Activated CD4-positive, alpha-beta T cell treated with anti-CD3 and anti-CD28 coated beads, Interleukin-2, amount 50 U/mL, for 48 hours (primary cell): ENCODE data around the gene ARL15.

Experiments
- DNase-seq, 2 experiments: peaks; one replicate each; pipeline ENCODE4 v3.0.0-alpha.2; 2020

The ARL15 gene

GRCh38 chr5:54281960-54282692 is 28.2 kb downstream of the ARL15 start:
- DNase-seq: no peak

DNA sequence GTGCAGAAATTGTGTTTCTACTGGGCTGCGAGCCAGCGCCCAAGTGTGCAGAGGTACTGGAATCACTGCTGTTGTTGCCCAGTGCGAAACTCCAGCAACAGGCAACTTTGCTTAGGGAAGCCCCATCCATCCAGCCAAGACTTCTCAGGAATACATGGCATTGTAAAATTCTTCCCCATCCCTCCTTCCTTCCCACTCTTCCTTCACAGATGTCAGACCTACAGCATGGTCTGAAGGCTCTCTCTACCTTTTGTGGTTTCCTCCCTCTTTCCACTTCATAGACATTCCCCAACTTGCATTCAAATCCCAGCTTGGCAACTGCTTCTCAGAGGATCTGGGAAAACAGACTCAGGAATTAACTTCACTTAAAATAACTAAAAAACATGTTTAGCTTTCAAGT is 30.4 kb downstream of the ARL15 start:
- no peak for DNase-seq

- DNase-seq: no peak
Measured at GRCh38 chr5:54278979-54279717, 31.2 kb downstream of the ARL15 start.

DNA sequence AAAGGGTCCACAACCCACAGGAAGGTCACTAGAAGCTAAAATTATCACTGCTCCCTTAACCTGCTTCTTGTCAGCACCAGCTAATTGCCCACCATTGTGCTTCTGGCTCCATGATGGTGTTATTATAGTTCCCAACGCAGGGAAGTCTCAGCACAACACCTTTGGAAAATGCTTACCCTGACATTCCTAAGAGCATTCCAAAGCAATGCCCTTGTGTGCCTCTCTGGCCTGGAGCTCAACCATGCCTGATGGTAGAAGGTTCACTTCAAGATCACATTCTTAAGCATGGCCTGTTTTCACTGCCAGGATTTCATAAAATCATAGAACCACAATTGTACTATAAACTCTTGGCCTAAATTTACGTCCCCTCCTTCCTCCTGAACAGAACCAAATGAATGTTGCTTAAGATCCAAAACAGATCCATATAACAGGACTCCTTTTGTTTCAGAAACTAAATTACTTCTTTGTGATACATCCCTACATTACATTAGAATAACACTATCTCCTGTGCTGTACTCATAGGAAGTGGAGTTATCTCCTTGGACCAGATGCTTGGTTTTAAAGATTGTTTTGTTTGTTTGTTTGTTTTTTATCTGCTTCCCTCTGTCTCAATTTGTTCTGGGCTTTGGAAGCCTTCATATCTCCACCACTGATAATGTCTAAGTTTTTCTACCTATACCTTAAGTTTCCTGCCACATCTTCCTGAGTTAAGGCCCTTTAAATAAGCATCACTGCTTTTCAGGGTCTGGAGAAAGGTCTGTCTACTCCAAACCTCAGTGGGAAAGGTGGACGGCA is 32.1 kb downstream of the ARL15 start:
- no peak for DNase-seq

DNA sequence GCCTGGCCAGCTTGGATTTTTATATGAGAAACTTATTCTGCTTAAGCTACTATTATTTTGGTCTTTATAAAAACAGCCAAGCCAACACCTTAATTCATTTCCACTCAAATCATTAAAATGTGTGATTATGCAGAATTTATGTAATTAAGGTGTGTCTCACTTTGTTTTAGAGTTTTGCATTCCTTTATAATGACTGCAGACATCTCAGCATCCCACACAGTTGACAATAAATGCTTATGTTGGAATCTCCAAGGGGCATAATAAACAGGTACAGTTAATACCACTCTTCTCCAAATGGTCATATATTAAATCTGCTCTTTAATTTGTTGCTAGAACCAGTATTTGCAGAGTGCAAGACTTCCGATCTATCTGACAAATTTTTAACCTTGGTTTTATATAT is 34.3 kb downstream of the ARL15 start:
- no peak for DNase-seq

- no peak for DNase-seq
Measured at GRCh38 chr5:54275361-54275760, 35.0 kb downstream of the ARL15 start.

- no peak for DNase-seq
Measured at GRCh38 chr5:54274944-54275343, 35.4 kb downstream of the ARL15 start.

DNA sequence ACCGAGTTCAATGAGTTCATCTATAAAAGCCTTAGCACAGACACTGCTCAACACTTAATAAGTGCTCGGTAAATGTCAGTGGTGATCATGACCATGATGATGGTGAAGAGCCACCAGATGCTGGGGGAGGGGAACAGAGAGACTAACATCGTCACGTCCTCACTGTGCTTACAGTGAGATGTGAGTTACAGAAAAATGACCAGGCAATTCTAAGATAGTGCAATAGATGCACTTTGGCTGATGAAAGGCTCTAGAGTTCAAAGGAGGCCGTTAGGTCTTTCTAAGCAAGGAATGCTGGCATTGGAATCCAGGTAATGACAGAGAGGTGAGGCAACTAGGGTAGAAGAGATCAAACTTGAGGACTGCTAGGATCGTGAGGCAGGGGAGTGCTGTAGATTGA is 36.7 kb downstream of the ARL15 start:
- DNase-seq: no peak

DNA sequence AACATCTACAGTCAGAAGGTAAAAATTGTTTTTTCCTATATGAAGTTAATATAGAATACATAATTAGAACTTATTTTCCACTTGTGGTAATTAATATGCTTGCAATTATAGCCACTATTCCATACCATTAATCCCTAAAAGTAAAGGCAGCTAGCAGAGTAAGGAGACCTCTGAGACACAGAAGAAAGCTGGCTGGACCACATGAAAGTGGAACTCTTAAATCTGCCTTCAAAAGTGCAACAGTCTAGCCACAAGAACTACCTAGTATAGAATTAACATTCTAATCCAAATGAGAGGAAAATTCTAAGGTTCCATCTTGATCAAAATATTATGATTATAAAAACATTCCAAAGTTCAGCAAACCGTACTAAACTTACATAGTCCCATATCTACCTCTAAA is 37.6 kb downstream of the ARL15 start:
- no peak for DNase-seq

DNA sequence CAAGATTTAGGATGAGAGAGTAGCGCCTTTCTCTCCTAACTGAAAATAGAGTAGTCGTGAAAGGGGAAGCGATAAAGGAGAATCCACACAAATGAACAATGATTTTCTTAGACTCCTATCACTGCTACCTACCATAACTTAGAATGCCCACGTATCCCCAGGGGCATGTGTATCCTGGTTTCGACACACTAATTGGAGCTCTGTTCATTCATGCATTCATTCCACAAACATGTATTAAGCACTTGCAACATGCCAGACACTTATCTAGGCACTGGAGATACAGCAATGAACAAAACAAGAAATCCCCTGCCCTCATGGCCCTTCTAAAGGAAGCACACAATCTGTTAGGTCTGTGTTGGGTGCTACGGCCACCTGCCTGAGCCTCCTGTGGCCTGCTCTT is 40.0 kb downstream of the ARL15 start:
- DNase-seq: no peak

- DNase-seq: no peak
Measured at GRCh38 chr5:54264574-54264973, 45.8 kb downstream of the ARL15 start.

- no peak for DNase-seq
Measured at GRCh38 chr5:54263447-54263846, 46.9 kb downstream of the ARL15 start.

DNA sequence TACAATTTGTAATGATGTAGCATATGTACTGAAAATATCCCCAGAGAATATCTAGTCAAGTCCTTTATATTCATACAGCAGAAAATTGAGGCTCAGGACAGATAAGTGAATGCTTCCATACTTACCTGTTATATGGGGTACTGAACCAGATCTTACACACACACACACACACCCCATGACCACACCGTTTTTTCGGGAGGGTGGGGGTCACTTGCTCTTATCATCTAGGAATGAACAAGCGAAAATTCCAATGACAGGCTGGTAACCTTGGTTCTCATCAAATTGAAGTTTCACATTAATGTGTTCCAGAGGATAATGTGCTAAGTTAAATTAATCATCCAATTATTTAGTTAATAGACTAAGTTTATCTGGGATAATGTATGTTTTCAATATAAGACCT is 48.8 kb downstream of the ARL15 start:
- DNase-seq: no peak

DNA sequence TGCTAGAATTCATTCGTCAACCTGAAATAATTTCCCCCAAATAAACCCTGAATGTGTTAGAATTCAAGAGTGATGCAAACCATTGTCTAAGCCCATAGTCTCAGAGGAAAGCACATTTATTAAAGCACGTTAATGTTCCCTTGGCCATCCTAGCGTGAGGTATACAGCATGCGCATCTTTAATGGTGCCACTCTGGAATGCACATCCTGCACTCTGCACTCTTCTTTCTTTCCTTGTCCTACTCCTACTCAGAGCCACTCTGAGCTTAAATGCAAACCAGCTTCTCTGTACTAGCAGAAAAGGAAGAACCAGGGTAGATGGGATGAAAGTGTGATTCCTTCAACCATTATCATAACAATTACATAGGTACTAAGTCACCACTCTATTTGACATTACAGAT is 50.4 kb downstream of the ARL15 start:
- DNase-seq: no peak

DNA sequence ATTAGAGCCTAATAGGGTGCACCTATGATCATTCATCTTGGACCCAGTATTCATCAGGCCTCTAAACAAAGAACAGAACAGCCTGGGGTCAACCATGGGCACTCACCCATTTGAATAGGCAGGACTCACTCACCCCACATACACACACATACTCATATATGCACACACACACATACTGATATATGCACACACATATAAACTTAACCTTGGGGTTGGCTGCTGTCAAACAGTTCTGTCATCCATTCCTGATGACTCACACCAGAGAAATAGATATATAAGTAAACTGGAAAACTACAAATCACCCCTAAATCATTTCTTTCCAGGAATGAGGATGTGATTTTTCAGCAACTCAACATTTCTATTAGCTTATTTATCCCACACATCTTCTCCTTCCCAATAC is 51.3 kb downstream of the ARL15 start:
- no peak for DNase-seq

GRCh38 chr5:54257366-54258118 is 52.8 kb downstream of the ARL15 start:
- DNase-seq: no peak

- DNase-seq: no peak
Measured at GRCh38 chr5:54254482-54255198, 55.7 kb downstream of the ARL15 start.

DNA sequence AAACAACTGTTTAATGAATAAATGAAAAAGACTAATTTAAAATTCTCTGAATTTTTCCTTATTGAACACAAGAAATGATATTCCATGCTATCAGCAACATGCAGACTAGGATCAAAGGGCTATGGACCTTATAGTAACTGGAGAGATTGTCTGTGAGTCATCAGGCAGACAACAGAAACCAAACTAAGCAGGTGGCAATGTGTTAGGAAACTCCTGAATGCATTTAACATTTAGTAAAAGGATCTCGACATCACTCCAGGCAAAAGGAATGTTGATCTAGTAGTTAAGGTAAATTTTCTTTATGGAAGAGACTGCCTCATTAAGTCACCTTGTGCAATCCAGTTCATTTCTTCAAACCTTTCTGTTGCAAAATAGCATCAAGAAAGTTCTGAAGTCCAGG is 58.4 kb downstream of the ARL15 start:
- DNase-seq: no peak

DNA sequence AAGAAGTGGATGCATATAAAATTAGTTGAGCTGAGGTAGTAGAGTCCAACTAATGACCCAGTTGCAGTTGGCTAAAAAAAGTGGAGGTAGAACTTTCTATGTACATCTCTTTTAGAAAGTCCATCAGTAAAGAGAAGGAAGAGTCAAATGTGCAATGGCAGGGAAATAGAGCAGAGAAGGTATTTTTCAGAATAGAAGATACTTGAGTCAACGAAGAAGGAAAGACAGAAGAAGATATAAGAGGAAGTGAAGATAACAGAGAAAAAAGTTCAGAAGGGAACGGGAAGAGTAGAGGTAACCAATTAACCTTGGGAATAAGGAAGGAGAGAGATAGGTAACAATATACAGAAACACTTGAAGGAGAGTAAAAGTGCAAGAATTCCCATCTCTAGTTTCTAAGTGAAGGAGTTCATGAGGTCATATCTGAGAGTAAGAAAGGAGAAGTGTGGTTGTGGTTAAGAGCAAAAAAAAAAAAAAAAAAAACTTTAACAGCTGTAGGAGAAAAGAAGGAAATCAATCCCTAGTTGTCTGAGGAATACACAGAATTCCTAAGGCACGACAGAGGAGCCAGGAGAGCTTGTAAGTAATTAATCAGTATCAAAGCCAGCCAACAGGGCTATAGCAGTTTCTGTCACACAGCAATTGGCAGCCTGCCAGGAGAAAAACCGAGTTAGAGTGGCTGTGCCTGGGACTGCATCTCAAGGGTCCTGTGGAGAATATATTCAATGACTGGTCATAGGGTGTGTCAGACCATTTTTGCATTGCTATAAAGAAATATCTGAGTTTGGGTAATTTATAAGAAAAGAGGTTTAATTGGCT is 61.0 kb downstream of the ARL15 start:
- peak; percentile 8 to 25 for DNase-seq

DNA sequence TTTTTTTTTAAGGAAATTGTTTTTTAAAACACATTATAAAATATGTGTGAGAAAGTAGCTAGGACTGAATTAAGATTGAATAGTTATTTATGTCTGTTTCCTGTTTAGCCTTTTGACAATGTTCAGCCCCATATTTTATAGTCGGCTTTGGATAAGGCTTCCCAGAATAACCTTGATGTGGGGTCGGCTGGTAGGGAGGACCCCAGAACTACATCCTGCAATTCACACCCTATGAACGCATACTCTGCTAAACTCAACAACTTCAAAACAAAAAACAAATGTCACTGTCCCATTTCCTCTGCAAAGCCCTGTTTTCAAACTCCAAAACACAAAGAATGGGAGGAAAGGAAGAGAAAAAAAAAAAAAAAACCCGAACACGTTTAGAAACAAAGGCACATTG is 63.1 kb downstream of the ARL15 start:
- no peak for DNase-seq

DNA sequence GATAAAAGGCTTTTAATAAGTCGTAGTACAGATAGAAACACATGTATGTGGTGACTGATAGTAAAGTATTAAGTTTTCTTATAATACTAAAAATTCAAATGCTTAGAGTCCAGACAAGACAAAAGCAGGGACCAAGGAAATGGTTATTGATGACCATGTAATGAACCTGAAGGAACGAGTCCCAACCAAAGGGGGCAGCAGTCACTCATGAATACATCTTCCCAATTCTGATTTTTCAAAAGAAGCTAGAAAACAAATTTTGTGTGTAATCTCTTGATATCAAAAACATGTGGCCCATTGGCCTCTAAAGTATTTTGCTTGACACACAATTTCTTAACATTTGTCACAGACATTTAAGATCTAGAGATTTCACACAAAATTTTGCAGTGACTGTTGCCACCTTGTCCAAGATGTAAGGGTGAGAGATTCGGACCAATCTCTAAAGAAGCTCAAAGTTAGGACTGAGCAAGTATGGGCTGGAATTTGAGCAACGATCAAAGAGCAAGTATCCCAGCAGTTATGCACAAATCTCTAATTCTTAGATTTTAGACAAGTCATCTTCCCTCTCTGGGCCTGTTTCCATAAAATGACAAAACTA is 66.8 kb downstream of the ARL15 start:
- DNase-seq: peak; percentile 10 to 35
